Measurements from ENCODE around the gene SHF.

The SHF gene

DNA sequence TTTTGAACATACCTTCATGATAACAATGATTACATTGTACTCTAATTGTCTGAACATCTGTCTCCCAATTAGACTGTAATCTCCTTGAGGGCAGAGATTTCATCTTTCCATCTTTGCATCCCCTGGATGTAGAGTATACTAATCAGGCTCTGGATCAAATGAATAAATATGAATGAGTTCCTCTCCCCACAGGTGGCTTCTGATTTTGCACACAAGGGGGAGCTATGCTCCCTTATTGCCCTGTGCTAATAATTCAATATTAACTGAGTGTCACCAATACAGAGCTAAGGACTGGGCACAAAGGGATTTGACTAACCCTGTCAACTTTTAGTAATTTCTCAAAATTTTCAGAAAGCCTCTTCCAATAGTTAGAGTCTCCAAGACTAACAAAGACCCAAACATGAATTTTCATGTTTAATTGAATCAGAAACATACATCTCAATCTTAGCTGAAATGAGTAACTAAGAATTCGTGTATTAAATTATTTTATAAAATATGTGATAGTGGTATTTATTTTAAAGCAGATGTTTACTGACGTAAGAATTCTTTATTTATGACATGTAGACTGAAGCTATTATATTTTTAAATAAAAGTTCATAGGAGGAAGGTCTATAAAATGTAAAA, 61.1 kb downstream of the SHF start:
- peak; percentile 18 for DNase-seq (ENCODE audit: low read depth)

DNA sequence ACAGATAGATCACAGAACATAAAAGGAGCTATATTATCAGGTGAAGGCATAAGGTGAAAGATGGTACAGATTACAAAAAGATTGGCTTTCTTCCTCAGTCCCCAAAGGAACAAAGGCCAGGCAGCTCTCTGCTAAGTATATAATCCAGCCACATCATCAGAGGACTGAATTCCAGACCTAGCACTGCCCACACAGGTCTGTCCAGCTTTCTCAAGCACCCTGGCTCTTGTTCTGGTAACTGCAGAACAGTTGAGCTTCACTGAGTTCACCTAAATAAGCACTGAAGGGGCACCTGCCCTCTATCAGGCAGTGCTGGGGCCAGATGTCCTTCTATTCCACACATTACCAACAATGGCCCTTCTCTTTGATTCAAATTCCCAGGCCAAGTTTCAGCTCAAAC, 64.4 kb downstream of the SHF start:
- no peak for DNase-seq (ENCODE audit: low read depth)

DNA sequence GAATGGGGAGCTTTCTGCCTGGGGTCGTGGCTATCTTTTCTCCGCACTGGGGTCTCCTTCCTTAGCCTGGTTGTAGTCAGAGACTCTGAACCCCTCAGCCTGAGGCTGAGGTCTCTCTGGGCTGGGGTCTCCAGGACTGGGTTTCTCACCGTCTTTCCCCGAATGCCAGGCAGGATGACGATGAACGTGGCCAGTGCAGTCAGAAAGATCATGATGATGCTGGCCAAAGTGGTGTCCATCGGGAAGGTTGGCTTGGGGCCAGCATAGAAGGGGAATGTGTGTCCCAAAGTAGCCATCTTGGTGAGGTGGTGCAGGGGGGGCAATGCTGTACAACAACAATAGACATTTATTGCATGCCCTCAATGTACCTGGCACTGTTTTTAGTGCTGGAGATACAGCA, 65.0 kb downstream of the SHF start:
- no peak for DNase-seq (ENCODE audit: low read depth)

DNA sequence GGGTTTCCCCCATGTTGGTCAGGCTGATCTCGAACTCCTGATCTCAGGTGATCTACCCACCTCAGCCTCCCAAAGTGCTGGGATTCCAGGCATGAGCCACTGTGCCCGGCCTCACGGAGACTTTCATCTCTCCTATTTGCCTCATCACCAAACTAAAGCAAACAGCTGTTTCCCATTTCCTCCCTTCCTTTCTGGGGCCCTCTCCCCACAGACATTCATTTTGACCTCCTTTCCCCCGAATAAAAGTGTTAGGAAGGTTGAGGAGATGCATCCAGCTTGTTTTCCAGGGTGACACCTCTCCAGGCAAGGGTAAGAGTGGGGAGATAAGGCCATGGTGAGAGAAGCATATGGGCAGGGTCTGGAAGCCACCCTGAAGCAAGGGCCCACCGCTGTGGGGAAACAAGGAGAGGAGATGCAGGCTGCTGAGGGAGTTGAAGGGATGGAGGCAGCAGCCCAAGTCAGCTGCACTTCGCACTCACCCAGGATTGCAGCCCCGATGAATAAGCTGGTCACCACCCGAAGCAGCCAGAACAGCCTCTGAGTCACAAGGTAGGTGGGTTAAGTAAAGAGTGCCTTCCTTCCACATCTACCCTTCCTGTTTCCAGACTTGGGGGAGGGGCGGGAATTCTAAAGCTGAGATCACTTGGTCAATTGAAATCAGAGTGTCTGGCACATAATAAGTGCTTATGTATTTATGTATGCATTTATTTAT, 65.9 kb downstream of the SHF start:
- peak; percentile 82 for DNase-seq (ENCODE audit: low read depth)

DNA sequence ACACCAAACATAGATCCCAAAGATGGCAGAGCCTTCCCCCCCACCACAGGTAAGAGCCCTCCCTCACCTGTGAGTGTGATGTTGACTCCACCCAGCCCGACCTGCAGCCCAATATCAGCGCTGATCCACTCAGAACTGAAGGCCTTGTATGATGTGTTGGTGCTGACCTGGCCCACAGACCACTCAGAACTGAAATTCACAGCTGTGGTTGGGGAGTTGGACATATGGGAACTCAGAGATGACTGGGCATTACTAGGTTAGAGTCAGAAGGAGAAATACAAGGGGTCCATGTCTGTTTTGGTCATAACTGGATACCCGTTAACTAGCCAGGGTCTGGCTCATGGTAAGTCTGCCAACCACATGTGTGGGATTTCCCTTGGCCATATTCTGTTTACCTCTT, 66.7 kb downstream of the SHF start:
- DNase-seq (ENCODE audit: low read depth) = no peak

DNA sequence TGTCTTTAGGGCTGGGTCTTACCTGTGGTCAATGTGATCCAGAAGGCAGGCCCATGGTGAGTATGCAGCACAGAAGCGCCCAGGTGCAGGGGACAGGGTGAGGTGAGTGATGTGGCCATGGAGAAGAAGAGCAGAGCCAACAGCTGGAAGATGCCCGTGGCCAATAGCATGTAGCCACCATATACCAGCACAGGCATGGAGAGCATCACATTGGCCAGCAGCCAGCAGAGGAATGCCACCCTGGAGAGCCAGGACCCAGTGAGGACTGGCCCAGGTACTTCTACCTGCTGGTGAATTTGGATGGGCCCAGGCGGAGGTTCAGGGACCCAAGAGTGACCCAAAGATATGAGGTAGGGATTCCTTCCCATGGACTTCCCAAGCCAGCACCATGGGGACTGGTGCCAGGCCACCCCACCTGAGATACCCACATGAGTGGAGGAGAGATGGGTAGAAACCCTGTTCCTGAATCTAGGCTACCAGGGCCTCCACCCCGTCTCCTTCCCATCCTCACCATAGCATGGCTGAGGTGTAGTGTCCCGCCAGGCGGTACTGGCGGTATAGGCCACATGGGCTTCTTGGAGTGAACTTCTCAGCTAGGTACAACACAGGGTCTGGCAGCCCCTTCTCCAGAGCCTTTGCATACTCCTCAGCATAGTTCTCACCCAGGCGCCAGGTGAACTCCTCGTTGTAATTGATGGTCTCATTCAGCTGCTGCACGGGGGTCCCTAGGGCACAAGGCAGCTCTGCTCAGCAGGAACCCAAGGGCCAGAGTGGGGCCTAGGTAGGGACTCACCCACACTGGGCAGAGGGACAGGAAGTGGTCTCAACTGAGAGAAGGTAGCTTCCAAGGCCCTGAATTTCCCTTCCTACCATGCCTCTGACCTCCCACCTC, 67.4 kb downstream of the SHF start:
- no peak for DNase-seq (ENCODE audit: low read depth)

DNA sequence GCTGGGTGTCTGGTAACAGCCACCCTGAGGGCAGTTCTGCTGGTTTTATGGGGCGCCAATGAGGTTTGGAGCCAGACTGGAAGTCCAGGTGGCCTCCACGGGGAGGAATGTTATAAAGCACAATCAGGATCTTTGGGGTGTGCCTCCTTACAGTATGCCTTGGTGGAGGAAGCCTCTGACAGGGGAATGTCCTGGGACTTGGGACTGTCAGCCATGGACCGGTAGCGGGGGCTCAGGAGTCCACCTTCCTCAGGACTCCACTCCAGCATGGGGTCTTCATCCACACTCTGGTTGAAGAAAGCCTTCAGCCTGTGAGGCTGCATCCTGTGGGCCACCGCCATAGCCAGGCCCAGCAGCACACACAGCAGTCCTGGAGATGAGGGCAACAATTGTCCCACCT, 68.8 kb downstream of the SHF start:
- DNase-seq (ENCODE audit: low read depth) = no peak

DNA sequence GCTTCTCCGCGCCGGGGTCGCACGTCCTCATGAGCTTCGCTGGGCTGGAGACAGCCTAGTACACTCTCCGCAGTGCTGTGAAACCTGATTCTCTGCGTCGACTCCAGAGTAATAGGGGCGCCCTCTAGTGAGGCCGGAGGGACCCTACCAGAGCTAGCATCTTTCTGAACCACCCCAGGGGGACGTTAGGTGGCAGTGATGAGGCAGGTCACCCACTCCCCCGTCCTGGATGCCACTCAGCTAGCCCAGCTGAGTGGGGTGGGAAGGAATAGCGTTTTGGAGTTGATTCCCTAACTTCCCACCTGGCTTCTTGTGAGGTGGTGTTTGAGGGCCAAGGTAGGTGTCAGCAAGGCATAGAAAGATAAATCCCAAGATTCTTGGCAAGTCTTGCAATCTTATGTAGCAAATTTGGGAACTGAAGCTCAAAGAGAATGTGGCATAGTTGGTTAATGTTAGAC, 69.6 kb downstream of the SHF start:
- DNase-seq (ENCODE audit: low read depth) = peak; percentile 82

DNA sequence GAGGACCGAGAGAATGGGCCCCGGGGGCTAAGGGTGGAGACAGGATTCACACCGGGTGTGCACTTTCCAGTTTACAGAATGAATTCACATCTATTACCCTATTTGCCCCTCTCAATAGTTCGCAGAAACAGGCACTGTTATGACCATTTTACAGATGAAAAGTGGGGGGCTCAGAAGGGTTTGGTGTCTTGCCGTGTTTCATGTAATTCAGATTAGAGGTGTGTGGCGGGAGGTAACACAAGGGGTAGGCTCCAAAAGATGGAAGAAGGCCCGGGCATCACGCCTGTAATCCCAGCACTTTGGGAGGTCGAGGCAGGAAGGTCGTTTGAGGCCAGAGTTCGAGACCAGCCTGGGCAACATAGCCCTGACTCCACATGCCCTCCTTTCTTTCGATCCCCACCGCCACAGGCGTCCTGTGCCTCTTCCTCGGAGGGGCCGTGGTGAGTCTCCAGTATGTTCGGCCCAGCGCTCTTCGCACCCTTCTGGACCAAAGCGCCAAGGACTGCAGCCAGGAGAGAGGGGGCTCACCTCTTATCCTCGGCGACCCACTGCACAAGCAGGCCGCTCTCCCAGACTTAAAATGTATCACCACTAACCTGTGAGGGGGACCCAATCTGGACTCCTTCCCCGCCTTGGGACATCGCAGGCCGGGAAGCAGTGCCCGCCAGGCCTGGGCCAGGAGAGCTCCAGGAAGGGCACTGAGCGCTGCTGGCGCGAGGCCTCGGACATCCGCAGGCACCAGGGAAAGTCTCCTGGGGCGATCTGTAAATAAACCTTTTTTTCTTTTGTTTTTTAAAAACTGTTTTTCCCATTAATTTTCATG, 70.2 kb downstream of the SHF start:
- DNase-seq (ENCODE audit: low read depth) = no peak

All from amniotic epithelial cell (primary cell).